IMR-90 (cell line): Measurements from ENCODE around the gene MON2. TPM values are rescaled to one million over a fixed set of nuclear protein-coding genes. Genes with fewer than 3 reads are reported as not detected.

Experiments
- ATAC-seq: fragments of 200-7000 bp; cut with Tn5 transposase; 2 replicates; pipeline ENCODE4 v1.9.1; 2020; ENCODE audit warnings: low read depth, mild to moderate bottlenecking, moderate library complexity
- BruUV-seq: library from RNA; stranded (reverse); fragments of 400-500 nt; replicated peaks from 2 replicates; lab custom pipeline; 2021; lab: Mats Ljungman, UMichigan
- CTCF ChIA-PET: fragments of 300-600 bp; formaldehyde crosslinking; extraction: SDS; loops from one replicate; lab custom pipeline; 2021; ENCODE audit warnings: antibody characterized with exemption; lab: Yijun Ruan, JAX
- POLR2A ChIA-PET: fragments of 300-600 bp; sonication (Branson Sonifier 250); formaldehyde crosslinking; loops from one replicate; lab custom pipeline; 2022; ENCODE audit warnings: antibody characterized with exemption; ENCODE audit not compliant: unreplicated experiment; lab: Charles Lee
- DNase-seq: peaks from one replicate; pipeline ENCODE4 v3.0.0; 2013
- H2AFZ ChIP-seq: replicated peaks from 2 replicates; pipeline ENCODE3; 2013; ENCODE audit warnings: low read length, mild to moderate bottlenecking; ENCODE audit not compliant: poor library complexity
- H2AK5ac ChIP-seq: 2 replicates; pipeline ENCODE4 v1.6.1; 2013; ENCODE audit warnings: low read depth, low read length, inconsistent platforms
- H2AK9ac ChIP-seq: replicated peaks from 2 replicates; pipeline ENCODE3; 2013; ENCODE audit warnings: mild to moderate bottlenecking, low read depth, low read length, moderate library complexity; ENCODE audit not compliant: poor library complexity
- H2BK120ac ChIP-seq: 2 replicates; pipeline ENCODE4 v1.6.1; 2013; ENCODE audit warnings: low read depth, low read length, inconsistent platforms
- H2BK15ac ChIP-seq: 3 replicates; pipeline ENCODE4 v1.6.1; 2013; ENCODE audit warnings: low read depth, low read length, inconsistent platforms
- H2BK20ac ChIP-seq: 2 replicates; pipeline ENCODE4 v1.6.1; 2013; ENCODE audit warnings: low read depth, mild to moderate bottlenecking, inconsistent platforms, low read length, moderate library complexity
- H2BK5ac ChIP-seq: 2 replicates; pipeline ENCODE4 v1.6.1; 2013; ENCODE audit warnings: mild to moderate bottlenecking, low read depth, low read length, inconsistent platforms; ENCODE audit not compliant: poor library complexity, severe bottlenecking
- H3K14ac ChIP-seq: replicated peaks from 2 replicates; pipeline ENCODE4 v1.6.1; 2013; ENCODE audit warnings: low read depth, low read length, inconsistent platforms
- H3K18ac ChIP-seq: 2 replicates; pipeline ENCODE4 v1.6.1; 2013; ENCODE audit warnings: low read depth, low read length, control low read depth
- H3K23ac ChIP-seq: 2 replicates; pipeline ENCODE4 v1.6.1; 2013; ENCODE audit warnings: low read depth, low read length, inconsistent platforms
- H3K27ac ChIP-seq: 2 replicates; pipeline ENCODE4 v1.5.1; 2013; ENCODE audit warnings: mild to moderate bottlenecking, control low read depth, low read length; ENCODE audit not compliant: insufficient read depth
- H3K27me3 ChIP-seq: 2 replicates; pipeline ENCODE4 v1.6.1; 2013; ENCODE audit warnings: low read length; ENCODE audit not compliant: control insufficient read depth, insufficient read depth
- H3K36me3 ChIP-seq: 2 replicates; pipeline ENCODE4 v1.6.1; 2013; ENCODE audit warnings: low read length, mixed read lengths; ENCODE audit not compliant: control insufficient read depth, insufficient read depth
- H3K4ac ChIP-seq: 2 replicates; pipeline ENCODE4 v1.6.1; 2013; ENCODE audit warnings: low read depth, low read length, inconsistent platforms
- H3K4me1 ChIP-seq: 2 replicates; pipeline ENCODE4 v1.6.1; 2013; ENCODE audit warnings: low read length, mixed read lengths; ENCODE audit not compliant: control insufficient read depth, insufficient read depth
- H3K4me2 ChIP-seq: 2 replicates; pipeline ENCODE4 v1.6.1; 2013; ENCODE audit warnings: low read depth, mild to moderate bottlenecking, control low read depth, low read length, moderate library complexity
- H3K4me3 ChIP-seq: 2 replicates; pipeline ENCODE4 v1.5.1; 2013; ENCODE audit warnings: low read depth, mild to moderate bottlenecking, control low read depth, low read length, moderate library complexity; ENCODE audit not compliant: insufficient read depth
- H3K56ac ChIP-seq: 2 replicates; pipeline ENCODE4 v1.6.1; 2013; ENCODE audit warnings: low read length, inconsistent platforms; ENCODE audit not compliant: insufficient read depth; ENCODE audit errors: extremely low read depth
- H3K79me1 ChIP-seq, 2 experiments: 2 replicates each; pipeline ENCODE4 v1.6.1; 2013; ENCODE audit warnings: low read length in 2 of 2, inconsistent platforms in 1 of 2, low read depth in 1 of 2
- H3K9ac ChIP-seq: 2 replicates; pipeline ENCODE4 v1.6.1; 2013; ENCODE audit warnings: low read depth, low read length, control low read depth
- H3K9me1 ChIP-seq: 2 replicates; pipeline ENCODE4 v1.6.1; 2013; ENCODE audit warnings: low read length, inconsistent platforms; ENCODE audit not compliant: insufficient read depth
- H3K9me3 ChIP-seq: 2 replicates; pipeline ENCODE4 v1.6.1; 2013; ENCODE audit warnings: low read length; ENCODE audit not compliant: control insufficient read depth, insufficient read depth
- H4K20me1 ChIP-seq: 2 replicates; pipeline ENCODE4 v1.6.1; 2013; ENCODE audit warnings: low read length, inconsistent platforms; ENCODE audit not compliant: insufficient read depth
- H4K5ac ChIP-seq: 2 replicates; pipeline ENCODE4 v1.6.1; 2013; ENCODE audit warnings: mild to moderate bottlenecking, low read depth, low read length, control low read depth
- H4K8ac ChIP-seq, 2 experiments: 2 replicates each; pipeline ENCODE4 v1.6.1; 2013; ENCODE audit warnings: low read depth in 2 of 2, low read length in 2 of 2, control low read depth in 1 of 2, inconsistent platforms in 1 of 2
- H4K91ac ChIP-seq: 2 replicates; pipeline ENCODE4 v1.6.1; 2013; ENCODE audit warnings: low read depth, low read length, inconsistent platforms; ENCODE audit not compliant: insufficient read depth
- BHLHE40 ChIP-seq: fragments of 150-350 bp; IDR thresholded peaks from 2 replicates; pipeline ENCODE4 v1.6.1; 2016; ENCODE audit warnings: mild to moderate bottlenecking, low read depth, low read length
- CEBPB ChIP-seq: IDR thresholded peaks from 2 replicates; pipeline ENCODE4 v1.6.1; 2012; ENCODE audit warnings: low read depth, low read length, improper control_type of control experiment
- CHD1 ChIP-seq: IDR thresholded peaks from 2 replicates; pipeline ENCODE4 v1.6.1; 2012; ENCODE audit warnings: low read depth, low read length, improper control_type of control experiment
- FOS ChIP-seq: fragments of 150-350 bp; IDR thresholded peaks from 2 replicates; pipeline ENCODE4 v1.6.1; 2016; ENCODE audit warnings: low read depth, low read length
- MAFK ChIP-seq: IDR thresholded peaks from 2 replicates; pipeline ENCODE4 v1.6.1; 2012; ENCODE audit warnings: low read depth, low read length, improper control_type of control experiment
- MAZ ChIP-seq: IDR thresholded peaks from 2 replicates; pipeline ENCODE4 v1.6.1; 2012; ENCODE audit warnings: low read depth, mild to moderate bottlenecking, low read length, improper control_type of control experiment, moderate library complexity, borderline replicate concordance
- MXI1 ChIP-seq: IDR thresholded peaks from 2 replicates; pipeline ENCODE4 v1.6.1; 2012; ENCODE audit warnings: low read depth, mild to moderate bottlenecking, low read length, moderate library complexity, borderline replicate concordance
- POLR2A ChIP-seq: IDR thresholded peaks from 2 replicates; pipeline ENCODE4 v1.6.1; 2012; ENCODE audit warnings: mild to moderate bottlenecking, low read depth, low read length
- RAD21 ChIP-seq: IDR thresholded peaks from 2 replicates; pipeline ENCODE4 v1.6.1; 2012; ENCODE audit warnings: low read length, improper control_type of control experiment
- RCOR1 ChIP-seq: IDR thresholded peaks from 2 replicates; pipeline ENCODE4 v1.6.1; 2012; ENCODE audit warnings: mild to moderate bottlenecking, low read length, improper control_type of control experiment; ENCODE audit not compliant: insufficient replicate concordance
- RFX5 ChIP-seq: IDR thresholded peaks from 2 replicates; pipeline ENCODE4 v1.8.0; 2012; ENCODE audit warnings: low read depth, mild to moderate bottlenecking, low read length, moderate library complexity
- WGBS, 2 experiments: methylation state at CpG; one replicate each; pipeline versions ENCODE4 v1.1.5 to v1.1.7; 2013; ENCODE audit warnings: missing lambda C conversion rate in 2 of 2; ENCODE audit not compliant: insufficient read length in 1 of 2; ENCODE audit errors: extremely low coverage in 2 of 2; 5-methylcytosine and 5-hydroxymethylcytosine counted together
- dilution Hi-C: fragments of 300-500 bp; cut with HindIII; formaldehyde crosslinking; loops from one replicate; pipeline ENCODE4 v1.14.3; 2018; ENCODE audit warnings: low sequenced_read_pairs; ENCODE audit not compliant: unreplicated experiment
- in situ Hi-C: fragments of 300-500 bp; cut with MboI; formaldehyde crosslinking; loops from 3 replicates; pipeline ENCODE4 v1.14.3; 2019; ENCODE audit warnings: low sequenced_read_pairs, inconsistent platforms, mixed read lengths
- intact Hi-C: fragments of 100-400 bp; cut with micrococcal nuclease; formaldehyde crosslinking; loops from 2 replicates; pipeline ENCODE4 v1.10.0; 2022
- polyA plus RNA-seq, 3 experiments: library from polyadenylated mRNA; depleted of rRNA; stranded (reverse); fragments of >200 nt; gene quantifications; 2 replicates each; pipeline ENCODE4 v1.2.3, GENCODE V29; 2012; ENCODE audit warnings: low replicate concordance in 1 of 3
- total RNA-seq: library from RNA; depleted of rRNA; stranded (reverse); fragments of >200 nt; gene quantifications from 2 replicates; pipeline ENCODE4 v1.2.3, GENCODE V29; 2012

Gene MON2
- total and polyA plus RNA-seq, 2 of the 4 experiments (the other 2 are of a cell fraction) = 13.2 to 39.3 TPM

DNA sequence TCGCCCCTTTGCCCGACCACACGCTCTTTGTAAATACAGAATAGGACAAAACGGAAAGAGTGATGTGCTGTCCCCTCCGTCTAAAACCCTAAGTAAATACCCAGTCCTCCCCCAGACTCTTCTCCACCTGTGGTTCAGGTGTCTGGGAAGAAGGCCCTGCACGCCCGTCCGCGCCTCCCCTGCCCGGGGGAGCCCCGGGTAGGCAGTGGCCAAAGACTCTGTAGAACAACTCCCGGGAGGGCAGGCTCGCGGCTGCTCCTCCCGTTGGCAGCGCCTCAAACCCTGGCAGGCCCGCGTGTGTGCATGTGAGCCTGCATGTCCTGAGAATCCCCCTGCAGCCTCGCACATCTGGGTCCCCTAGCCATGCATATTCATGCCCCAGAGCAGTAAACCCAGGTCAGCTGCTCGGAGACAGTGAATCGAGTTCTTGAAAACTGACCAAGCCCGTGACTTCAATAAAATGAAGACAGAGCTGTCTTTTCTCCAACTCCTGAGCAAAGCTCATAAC, 165.8 kb downstream of the MON2 start:
- Histone ChIP-seq H2AK5ac (0 out of 2 replicates have a peak overlapping the region, but pooled peaks have one; percentile 21), H3K23ac (no peak overlapping the region), H3K36me3 (no peaks in the 10 kb centered on the region), H3K9me1 (no peaks in the 10 kb centered on the region), H3K4me1 (no peaks in the 10 kb centered on the region), H4K20me1 (no peaks in the 10 kb centered on the region), H2AFZ (peak overlapping the region; percentile 88), H3K27ac (no peak overlapping the region), H4K91ac (no peak overlapping the region; the same call in 1 of the 2 replicates), H3K9ac (no peak overlapping the region), H2BK20ac (no peak overlapping the region), H3K4ac (no peak overlapping the region), H3K14ac (no peak overlapping the region), H3K9me3 (0 out of 2 replicates have a peak, but pooled peaks cover 2% of the 10 kb centered on the region), H2BK15ac (no peak overlapping the region), H2AK9ac (peak overlapping the region; percentile 17), H3K4me3 (peak overlapping the region; percentile 50), H4K5ac (no peak overlapping the region), H3K79me1 (no peaks in the 10 kb centered on the region), H4K8ac (peak overlapping the region in 1 of 2 experiments; percentile 30; a peak in 1 of 4 replicates), H2BK5ac (no peak overlapping the region), H3K18ac (no peak overlapping the region), H3K4me2 (peak overlapping the region; percentile 82), H3K56ac (no peak overlapping the region), H3K27me3 (peaks cover 5% of the 10 kb centered on the region), H2BK120ac (no peak overlapping the region)
- DNase-seq (no peak), ATAC-seq (peak; percentile 21; the same call in 1 of the 2 replicates)
- dilution Hi-C loops = no loop called here
- no peak for TF ChIP-seq RFX5
- TF ChIP-seq MAFK = no peak
- no peak for TF ChIP-seq RCOR1
- no peak for TF ChIP-seq MAZ
- no peak for TF ChIP-seq CEBPB
- TF ChIP-seq BHLHE40 = no peak
- TF ChIP-seq POLR2A = no peak
- TF ChIP-seq CHD1 = no peak
- no peak for TF ChIP-seq RAD21
- TF ChIP-seq FOS = no peak
- no peak for TF ChIP-seq MXI1
- 18% methylated on average over 10 of the region's 22 CpGs; no CpG with 5 or more reads in 1 of the 2 experiments for WGBS, 2 experiments
- no TSS peak for BruUV-seq
- in situ Hi-C loops = no loop called here
- intact Hi-C loops = loop anchor here (5.0 kb wide), 1 partner anchor 130 kb away; no protein-coding TSS in a partner anchor
- POLR2A ChIA-PET = no interaction called here
- CTCF ChIA-PET = no interaction called here
